HCT116 (cell line): ENCODE data around the gene TFEB. TPM values are rescaled to one million over a fixed set of nuclear protein-coding genes. Genes with fewer than 3 reads are reported as not detected.

ENCODE experiments used
- ATAC-seq: fragments of 200-7000 bp; cut with Tn5 transposase; 2 replicates; pipeline ENCODE4 v1.9.1; 2020; ENCODE audit warnings: mild to moderate bottlenecking, moderate library complexity
- BruUV-seq: library from RNA; stranded (reverse); fragments of 400-500 nt; replicated peaks from 2 replicates; lab custom pipeline; 2021; lab: Mats Ljungman, UMichigan
- CTCF ChIA-PET: fragments of 300-600 bp; sonication (Branson Sonifier 250); formaldehyde crosslinking; loops from one replicate; lab custom pipeline; 2021; ENCODE audit warnings: antibody characterized with exemption; lab: Charles Lee
- POLR2A ChIA-PET: fragments of 300-600, 350-600 bp; sonication (Branson Sonifier 250); formaldehyde crosslinking; loops from one replicate; lab custom pipeline; 2021; ENCODE audit warnings: antibody characterized with exemption; lab: Charles Lee
- RAD21 ChIA-PET, 2 experiments: fragments of 300-600 bp; sonication (Branson Sonifier 250); formaldehyde crosslinking; loops; one replicate each; lab custom pipeline; 2023; ENCODE audit warnings: low total read pairs in 2 of 2; ENCODE audit not compliant: uncharacterized antibody in 2 of 2, unreplicated experiment in 2 of 2, low non-redundant PET in 1 of 2; lab: Charles Lee
- DNase-seq: peaks from one replicate; pipeline ENCODE4 v3.0.0-alpha.2; 2010; ENCODE audit warnings: low read depth, low spot score
- H2AFZ ChIP-seq: fragments of 200-600 bp; shearing (Covaris generic), sonication (generic); 2 replicates; pipeline ENCODE4 v1.6.1; 2017; ENCODE audit warnings: low read depth, mixed run types, mixed read lengths, antibody characterized with exemption, low read length; ENCODE audit not compliant: poor library complexity, severe bottlenecking
- H3K27ac ChIP-seq: 2 replicates; pipeline ENCODE4 v1.5.1; 2012; ENCODE audit warnings: low read depth, low read length
- H3K27me3 ChIP-seq: fragments of 200-600 bp; sonication (generic); 2 replicates; pipeline ENCODE4 v1.6.1; 2016; ENCODE audit warnings: mixed run types, low read length, mixed read lengths; ENCODE audit not compliant: insufficient read depth
- H3K36me3 ChIP-seq, 2 experiments: fragments of 200-500 bp in 1 of 2; fragments of 200-600 bp in 1 of 2; sonication (Bioruptor generic) in 1 of 2; sonication (generic) in 1 of 2; 2 replicates each; pipeline versions ENCODE4 v1.5.1 to v1.6.1; 2014 to 2016; ENCODE audit warnings: low read length in 2 of 2, inconsistent platforms in 1 of 2, mixed read lengths in 1 of 2, mixed run types in 1 of 2; ENCODE audit not compliant: insufficient read depth in 2 of 2, control insufficient read depth in 1 of 2
- H3K4me1 ChIP-seq, 2 experiments: fragments of 200-600 bp in 1 of 2; sonication (generic) in 1 of 2; 2 replicates each; pipeline versions ENCODE4 v1.5.1 to v1.6.1; 2012 to 2017; ENCODE audit warnings: low read length in 2 of 2, inconsistent platforms in 1 of 2, mild to moderate bottlenecking in 1 of 2, mixed read lengths in 1 of 2, mixed run types in 1 of 2, moderate library complexity in 1 of 2; ENCODE audit not compliant: insufficient read depth in 2 of 2, control insufficient read depth in 1 of 2
- H3K4me2 ChIP-seq: fragments of 200-600 bp; sonication (generic); 2 replicates; pipeline ENCODE4 v1.6.1; 2017; ENCODE audit warnings: mixed run types, low read length, mixed read lengths
- H3K4me3 ChIP-seq, 2 experiments: fragments of 200-600 bp in 1 of 2; sonication (generic) in 1 of 2; replicated peaks in 1 of 2; 2 replicates each; pipeline ENCODE4 v1.5.1; 2011 to 2016; ENCODE audit warnings: low read length in 2 of 2, control low read depth in 1 of 2, low read depth in 1 of 2, mild to moderate bottlenecking in 1 of 2, mixed read lengths in 1 of 2, mixed run types in 1 of 2
- H3K79me2 ChIP-seq: fragments of 200-600 bp; sonication (generic); 2 replicates; pipeline ENCODE4 v1.6.1; 2017; ENCODE audit warnings: mild to moderate bottlenecking, mixed run types, low read length, moderate library complexity, mixed read lengths; ENCODE audit not compliant: insufficient read depth
- H3K9ac ChIP-seq: fragments of 200-600 bp; sonication (generic); 2 replicates; pipeline ENCODE4 v1.6.1; 2016; ENCODE audit warnings: low read length, mixed read lengths
- H3K9me2 ChIP-seq: fragments of 200-600 bp; sonication (generic), shearing (Covaris generic); 2 replicates; pipeline ENCODE4 v1.6.1; 2017; ENCODE audit warnings: mixed run types, mild to moderate bottlenecking, moderate library complexity; ENCODE audit not compliant: insufficient read depth
- H3K9me3 ChIP-seq, 2 experiments: fragments of 200-500 bp in 1 of 2; fragments of 200-600 bp in 1 of 2; sonication (Bioruptor generic) in 1 of 2; sonication (generic) in 1 of 2; 2 replicates each; pipeline ENCODE4 v1.6.1; 2014 to 2017; ENCODE audit warnings: low read length in 2 of 2, mixed read lengths in 2 of 2, inconsistent platforms in 1 of 2, low read depth in 1 of 2, mild to moderate bottlenecking in 1 of 2, mixed run types in 1 of 2, moderate library complexity in 1 of 2; ENCODE audit not compliant: control insufficient read depth in 1 of 2, insufficient read depth in 1 of 2
- H4K20me1 ChIP-seq: fragments of 200-600 bp; sonication (generic), shearing (Covaris generic); 2 replicates; pipeline ENCODE4 v1.6.1; 2017; ENCODE audit warnings: mixed run types, mild to moderate bottlenecking, moderate library complexity; ENCODE audit not compliant: insufficient read depth
- CEBPB ChIP-seq: IDR thresholded peaks from 2 replicates; pipeline ENCODE4 v1.6.1; 2012; ENCODE audit warnings: low read depth
- CTCF ChIP-seq, 3 experiments: fragments of 200-600 bp in 1 of 3; sonication (generic) in 1 of 3; IDR thresholded peaks in 2 of 3; conservative IDR thresholded peaks in 1 of 3; 2 replicates each; pipeline ENCODE4 v1.5.1; 2012 to 2017; ENCODE audit warnings: low read depth in 2 of 3, low read length in 2 of 3, antibody characterized with exemption in 1 of 3, borderline replicate concordance in 1 of 3, control low read depth in 1 of 3, mild to moderate bottlenecking in 1 of 3, mixed read lengths in 1 of 3, mixed run types in 1 of 3, moderate library complexity in 1 of 3; ENCODE audit not compliant: insufficient read depth in 1 of 3
- EZH2phosphoT487 ChIP-seq: fragments of 200-600 bp; IDR thresholded peaks from 2 replicates; pipeline ENCODE4 v1.6.1; 2018; ENCODE audit warnings: antibody characterized with exemption, borderline replicate concordance
- MAX ChIP-seq: IDR thresholded peaks from 2 replicates; pipeline ENCODE4 v1.6.1; 2012
- RAD21 ChIP-seq: IDR thresholded peaks from 2 replicates; pipeline ENCODE4 v1.6.1; 2012; ENCODE audit warnings: low read depth, mild to moderate bottlenecking
- REST ChIP-seq: IDR thresholded peaks from 2 replicates; pipeline ENCODE4 v1.6.1; 2012; ENCODE audit warnings: low read depth
- SP1 ChIP-seq: IDR thresholded peaks from 2 replicates; pipeline ENCODE4 v1.6.1; 2012; ENCODE audit warnings: low read depth
- ZBTB33 ChIP-seq: IDR thresholded peaks from 2 replicates; pipeline ENCODE4 v1.6.1; 2011; ENCODE audit warnings: mild to moderate bottlenecking, low read length, moderate library complexity; ENCODE audit not compliant: insufficient replicate concordance; ENCODE audit errors: extremely low read depth
- ZFX ChIP-seq: fragments of 450-650 bp; IDR thresholded peaks from 2 replicates; pipeline ENCODE4 v1.6.1; 2017
- intact Hi-C: fragments of 100-400 bp; cut with micrococcal nuclease; formaldehyde crosslinking; loops from 2 replicates; pipeline ENCODE4 v1.10.0; 2022
- total RNA-seq: library from RNA; stranded (reverse); gene quantifications from one replicate; pipeline ENCODE4 v1.2.1, GENCODE V29; 2021; ENCODE audit not compliant: unreplicated experiment

Gene TFEB
- total RNA-seq, 1 experiment from 2014 or later, result 4.8 TPM

GRCh38 chr6:41784581-41785171 is 49.3 kb upstream of the TFEB start:
- Histone ChIP-seq H3K36me3 (peaks cover 4 to 7% of the 10 kb centered on the region in 2 experiments), H4K20me1 (no peaks in the 10 kb centered on the region), H2AFZ (no peak overlapping the region), H3K4me1 (peaks cover 15 to 28% of the 10 kb centered on the region in 2 experiments), H3K79me2 (peaks cover 19% of the 10 kb centered on the region), H3K4me2 (no peak overlapping the region), H3K9me3 (no peaks in the 10 kb centered on the region), H3K27me3 (no peaks in the 10 kb centered on the region), H3K27ac (no peak overlapping the region), H3K9ac (no peak overlapping the region), H3K4me3 (no peak overlapping the region), H3K9me2 (no peaks in the 10 kb centered on the region)
- RAD21 ChIA-PET, result no interaction called here
- POLR2A ChIA-PET, result no interaction called here
- DNase-seq, result no peak
- CTCF ChIA-PET, result interaction anchor here (0.7 to 1.4 kb wide), 4 partner anchors 136 to 763 kb away, joined by 3 read pairs; partner anchors contain the start of genes BYSL and MED20
- no peak for ATAC-seq
- BruUV-seq, result no TSS peak
- TF ChIP-seq SP1 (no peak), CEBPB (no peak), ZBTB33 (no peak), ZFX (no peak), MAX (no peak), EZH2phosphoT487 (no peak), REST (no peak), RAD21 (no peak), CTCF (IDR thresholded peaks at IDR 0.05 in 2 of 3, conservative IDR thresholded peaks at IDR 0.05 in 1 of 3; ENCODE audit: borderline replicate concordance in 1 of 3, insufficient read depth in 1 of 3, low read depth in 2 of 3, low read length in 2 of 3) (0 out of 6 replicates have a peak, but pooled peaks of 1 of the 3 experiments have one; percentile 1)
- intact Hi-C loops, result loop anchor here (5.0 to 10.0 kb wide), 3 partner anchors 153 to 430 kb away; partner anchors contain the start of gene MRPS10
